Non-pigmented ciliary epithelial cell (primary cell): Measurements from ENCODE around the gene SLC22A1.
"Not testable (repeated sequence)": the region's sequence is repeated elsewhere in the genome, so short reads cannot be mapped to it uniquely, and the experiment has no call there.

Experiments
- DNase-seq: peaks from one replicate; pipeline ENCODE4 v3.0.0-alpha.2; 2010; ENCODE audit warnings: low read depth

The SLC22A1 gene

GRCh38 chr6:160124007-160124406, 2.4 kb downstream of the SLC22A1 start:
- DNase-seq = no peak

GRCh38 chr6:160124605-160125004, 3.0 kb downstream of the SLC22A1 start:
- no peak for DNase-seq

- DNase-seq = not testable (repeated sequence)
Observed at GRCh38 chr6:160125105-160125504, 3.5 kb downstream of the SLC22A1 start.

- DNase-seq = no peak
Observed at GRCh38 chr6:160127270-160128124, 5.9 kb downstream of the SLC22A1 start.

GRCh38 chr6:160128125-160128683, 6.6 kb downstream of the SLC22A1 start:
- no peak for DNase-seq

GRCh38 chr6:160128879-160129516, 7.4 kb downstream of the SLC22A1 start:
- no peak for DNase-seq

GRCh38 chr6:160129881-160130615, 8.4 kb downstream of the SLC22A1 start:
- no peak for DNase-seq

- no peak for DNase-seq
Observed at GRCh38 chr6:160130729-160131484, 9.3 kb downstream of the SLC22A1 start.

GRCh38 chr6:160131636-160132296, 10.2 kb downstream of the SLC22A1 start:
- no peak for DNase-seq

- no peak for DNase-seq
Observed at GRCh38 chr6:160132297-160132637, 10.7 kb downstream of the SLC22A1 start.

GRCh38 chr6:160132776-160133338, 11.2 kb downstream of the SLC22A1 start:
- DNase-seq = no peak

GRCh38 chr6:160133441-160134336, 12.1 kb downstream of the SLC22A1 start:
- DNase-seq = no peak

- DNase-seq = not testable (repeated sequence)
Observed at GRCh38 chr6:160134337-160134751, 12.7 kb downstream of the SLC22A1 start.

- no peak for DNase-seq
Observed at GRCh38 chr6:160134779-160135547, 13.3 kb downstream of the SLC22A1 start.

- DNase-seq = no peak
Observed at GRCh38 chr6:160135907-160136655, 14.5 kb downstream of the SLC22A1 start.

- DNase-seq = no peak
Observed at GRCh38 chr6:160137130-160137988, 15.7 kb downstream of the SLC22A1 start.
